Gastrocnemius medialis (tissue), 4 donors: ENCODE measurements around the gene ANKH. TPM values are rescaled to one million over a fixed set of nuclear protein-coding genes. Genes with fewer than 3 reads are reported as not detected.
A peak's percentile ranks its signal among the peaks of the same experiment; 100 is the strongest.

Experiments
- ATAC-seq, 2 donors: fragments of 150-250 bp; one replicate each; pipeline ENCODE4 v1.9.1; 2016
- DNase-seq, 2 donors: peaks; one replicate each; pipeline ENCODE4 v3.0.0-alpha.2; 2019
- H3K27ac ChIP-seq, 4 donors: fragments of 200-600 bp; sonication (generic); 1 replicate in 1 of 4; 2 replicates in 3 of 4; pipeline ENCODE4 v1.5.1; 2016 to 2018; ENCODE audit warnings: mild to moderate bottlenecking in 2 of 4, moderate library complexity in 1 of 4
- H3K27me3 ChIP-seq, 3 donors: fragments of 200-600 bp; sonication (generic) in 2 of 3; 1 replicate in 1 of 3; 2 replicates in 2 of 3; pipeline versions ENCODE4 v1.5.1 to v1.6.0; 2016 to 2019; ENCODE audit warnings: mild to moderate bottlenecking in 1 of 3, moderate library complexity in 1 of 3
- H3K36me3 ChIP-seq, 2 donors: fragments of 200-600 bp; sonication (generic) in 1 of 2; one replicate each; pipeline ENCODE4 v1.5.1; 2017 to 2018
- H3K4me1 ChIP-seq, 2 donors: fragments of 200-600 bp; sonication (generic) in 1 of 2; one replicate each; pipeline ENCODE4 v1.5.1; 2016 to 2017; ENCODE audit warnings: mild to moderate bottlenecking in 2 of 2
- H3K4me3 ChIP-seq, 4 donors: fragments of 200-600 bp; sonication (generic) in 3 of 4; 1 replicate in 1 of 4; 2 replicates in 3 of 4; pipeline ENCODE4 v1.5.1; 2016 to 2019; ENCODE audit warnings: mild to moderate bottlenecking in 2 of 4
- H3K9me3 ChIP-seq, 3 donors: fragments of 200-600 bp; sonication (generic) in 2 of 3; 1 replicate in 1 of 3; 2 replicates in 2 of 3; pipeline ENCODE4 v1.5.1; 2016 to 2019
- POLR2A ChIP-seq, 2 donors: fragments of 450-650 bp; IDR thresholded peaks; one replicate each; pipeline ENCODE4 v1.6.1; 2017; ENCODE audit warnings: antibody characterized with exemption in 2 of 2, mild to moderate bottlenecking in 2 of 2, moderate library complexity in 2 of 2
- in situ Hi-C, 4 donors: fragments of 200-750 bp; cut with MboI; loops; one replicate each; pipeline versions ENCODE4 v1.15.0 to v1.8.0; 2017; ENCODE audit warnings: low sequenced_read_pairs in 4 of 4
- intact Hi-C: fragments of 100-400 bp; cut with DNase I; formaldehyde crosslinking; loops from one replicate; pipeline ENCODE4 v1.15.1; 2023; ENCODE audit warnings: low total_unique reads
- total RNA-seq, 4 donors: library from RNA; depleted of rRNA; stranded (reverse); fragments of >200 nt; gene quantifications; one replicate each; pipeline versions ENCODE4 v1.1.0 to v1.2.3, GENCODE V29; 2016
- TF ChIP-seq, protein P1 (sequence below), 5 experiments: fragments of 450-650 bp in 3 of 5; fragments of 200-600 bp in 2 of 5; sonication (generic) in 2 of 5; IDR thresholded peaks in 4 of 5; conservative IDR thresholded peaks in 1 of 5; 1 replicate in 4 of 5; 2 replicates in 1 of 5; pipeline ENCODE4 v1.5.1; 2016 to 2019; ENCODE audit warnings: antibody characterized with exemption in 5 of 5, mild to moderate bottlenecking in 3 of 5, moderate library complexity in 3 of 5

The ANKH gene
- total RNA-seq, 4 donors from 2014 or later: 33.5 to 52.1 (median 36.0) TPM

DNA sequence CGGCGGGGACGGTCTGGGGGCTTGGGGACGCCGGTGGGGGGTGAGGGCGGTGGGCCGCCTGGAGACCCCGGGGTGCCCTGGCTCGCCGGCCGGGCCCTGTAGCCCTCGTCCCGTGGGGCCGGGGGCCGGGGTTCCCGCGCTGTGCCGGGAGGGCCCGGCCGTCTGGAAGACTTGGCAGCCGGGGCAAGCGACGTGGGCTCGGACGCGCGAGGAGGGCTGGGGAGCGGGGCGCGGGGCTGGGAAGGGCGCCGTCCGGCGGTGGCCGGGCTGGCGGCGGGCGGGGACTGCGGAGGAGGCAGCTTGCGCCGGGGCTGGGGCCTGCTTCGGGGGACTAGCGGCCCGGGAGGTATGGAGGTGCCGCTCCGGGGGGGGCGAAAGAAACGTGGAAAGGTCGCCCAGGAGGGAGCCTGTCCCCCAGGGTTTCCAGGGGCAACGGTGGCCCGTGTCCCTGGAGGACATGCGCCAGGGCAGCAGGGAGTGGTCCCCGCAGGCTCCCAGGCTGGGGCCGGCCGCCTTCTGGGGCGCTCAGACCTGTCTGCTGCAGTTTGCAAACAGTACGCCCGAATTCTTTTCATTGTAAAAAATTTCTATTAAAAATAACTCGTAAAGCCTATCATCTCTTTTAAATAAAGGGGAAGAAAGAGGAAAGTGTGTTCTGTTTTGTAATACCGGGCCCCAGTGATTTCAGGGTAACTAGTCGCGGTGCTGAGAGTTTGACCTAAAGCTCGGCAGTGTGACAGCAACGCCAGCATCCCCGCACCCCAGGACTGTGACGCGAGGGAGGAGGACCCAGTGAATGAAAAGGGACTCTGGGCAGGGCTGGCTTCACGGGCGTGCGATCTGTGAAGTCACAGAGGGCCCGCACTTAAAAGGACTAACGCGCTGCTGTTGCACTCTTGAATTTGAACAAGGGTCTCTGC lies 752 bp upstream of the ANKH start:
- Histone ChIP-seq H3K9me3 (no peaks in the 10 kb centered on the region), H3K27me3 (no peaks in the 10 kb centered on the region), H3K4me1 (peaks cover 14% of the 10 kb centered on the region in 2 donors), H3K4me3 (peak overlapping the region; percentile 57 to 87 (median 75)), H3K36me3 (no peaks in the 10 kb centered on the region), H3K27ac (peak overlapping the region; percentile 89 to 91 (median 90))
- intact Hi-C loops: loop anchor here (2.0 to 5.0 kb wide), 3 partner anchors 130 to 208 kb away; partner anchors contain the start of gene OTULIN
- in situ Hi-C loops: loop anchor here in 3 of 4 donors (10.0 to 25.0 kb wide), 2 partner anchors 132 to 135 kb away; no protein-coding TSS in a partner anchor
- DNase-seq: peak; percentile 45 to 58
- peak; percentile 36 to 54 for ATAC-seq
- peak; percentile 38 to 67 for TF ChIP-seq POLR2A (IDR thresholded peaks at IDR 0.05)
- TF ChIP-seq, protein P1, sequence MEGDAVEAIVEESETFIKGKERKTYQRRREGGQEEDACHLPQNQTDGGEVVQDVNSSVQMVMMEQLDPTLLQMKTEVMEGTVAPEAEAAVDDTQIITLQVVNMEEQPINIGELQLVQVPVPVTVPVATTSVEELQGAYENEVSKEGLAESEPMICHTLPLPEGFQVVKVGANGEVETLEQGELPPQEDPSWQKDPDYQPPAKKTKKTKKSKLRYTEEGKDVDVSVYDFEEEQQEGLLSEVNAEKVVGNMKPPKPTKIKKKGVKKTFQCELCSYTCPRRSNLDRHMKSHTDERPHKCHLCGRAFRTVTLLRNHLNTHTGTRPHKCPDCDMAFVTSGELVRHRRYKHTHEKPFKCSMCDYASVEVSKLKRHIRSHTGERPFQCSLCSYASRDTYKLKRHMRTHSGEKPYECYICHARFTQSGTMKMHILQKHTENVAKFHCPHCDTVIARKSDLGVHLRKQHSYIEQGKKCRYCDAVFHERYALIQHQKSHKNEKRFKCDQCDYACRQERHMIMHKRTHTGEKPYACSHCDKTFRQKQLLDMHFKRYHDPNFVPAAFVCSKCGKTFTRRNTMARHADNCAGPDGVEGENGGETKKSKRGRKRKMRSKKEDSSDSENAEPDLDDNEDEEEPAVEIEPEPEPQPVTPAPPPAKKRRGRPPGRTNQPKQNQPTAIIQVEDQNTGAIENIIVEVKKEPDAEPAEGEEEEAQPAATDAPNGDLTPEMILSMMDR (IDR thresholded peaks at IDR 0.05 in 4 of 5, conservative IDR thresholded peaks at IDR 0.05 in 1 of 5): peak in 3 of 5 experiments; percentile 7 to 47 (median 18)

DNA sequence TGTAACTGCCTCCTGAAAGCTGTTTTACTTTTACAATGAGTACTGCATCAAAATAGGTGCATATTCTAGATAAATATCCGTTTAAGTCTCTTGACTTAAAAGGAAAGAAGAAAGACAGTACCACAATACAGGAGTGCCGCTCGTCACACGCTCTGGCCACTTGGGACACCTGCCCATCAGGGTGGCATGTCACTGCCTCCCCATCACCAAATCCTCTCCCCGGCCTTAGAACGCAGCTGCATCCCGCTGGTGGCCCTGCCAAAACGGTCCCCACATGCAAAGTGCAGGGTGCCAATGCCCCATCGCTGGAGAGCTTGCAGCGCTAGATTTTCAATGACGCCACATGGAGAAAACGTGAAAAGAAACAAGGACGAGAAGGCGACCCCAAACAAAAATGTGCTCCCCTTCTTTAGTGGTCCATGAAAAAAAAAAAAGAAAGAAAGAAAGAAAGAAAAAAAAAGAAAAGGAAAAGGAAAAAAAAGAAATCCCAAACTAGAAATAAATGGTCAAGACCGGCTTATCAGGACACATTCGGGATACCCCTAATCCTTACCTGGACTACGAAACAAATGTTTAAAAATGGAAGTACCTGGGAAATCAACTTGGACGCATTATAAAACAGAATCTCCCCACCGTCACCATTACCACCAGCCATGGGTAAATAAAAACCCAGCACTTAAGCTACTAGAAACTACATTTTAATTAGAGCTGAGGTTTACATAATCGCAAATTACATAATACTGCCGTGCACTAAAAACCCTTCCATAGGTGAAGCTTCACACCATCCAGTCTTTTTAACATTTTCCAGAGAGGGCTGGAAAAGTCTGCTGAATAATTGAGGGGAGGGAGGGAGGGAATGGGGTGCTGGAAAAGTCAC lies 1.0 kb downstream of the ANKH start:
- DNase-seq (peak; percentile 46 to 49), ATAC-seq (peak; percentile 13 to 31)
- Histone ChIP-seq H3K9me3 (no peaks in the 10 kb centered on the region), H3K4me1 (peaks cover 14 to 21% of the 10 kb centered on the region in 2 donors), H3K36me3 (no peaks in the 10 kb centered on the region), H3K4me3 (peak overlapping the region; percentile 69 to 88 (median 85)), H3K27me3 (no peaks in the 10 kb centered on the region), H3K27ac (peak overlapping the region; percentile 89 to 94 (median 92))
- TF ChIP-seq, protein P1 (IDR thresholded peaks at IDR 0.05 in 4 of 5, conservative IDR thresholded peaks at IDR 0.05 in 1 of 5): no peak
- TF ChIP-seq POLR2A (IDR thresholded peaks at IDR 0.05): no peak
- intact Hi-C loops (loop anchor here (1.0 to 5.0 kb wide), 3 partner anchors 116 to 183 kb away; no protein-coding TSS in a partner anchor), in situ Hi-C loops (loop anchor here in 3 of 4 donors (10.0 to 25.0 kb wide), 2 partner anchors 133 to 134 kb away; no protein-coding TSS in a partner anchor)

DNA sequence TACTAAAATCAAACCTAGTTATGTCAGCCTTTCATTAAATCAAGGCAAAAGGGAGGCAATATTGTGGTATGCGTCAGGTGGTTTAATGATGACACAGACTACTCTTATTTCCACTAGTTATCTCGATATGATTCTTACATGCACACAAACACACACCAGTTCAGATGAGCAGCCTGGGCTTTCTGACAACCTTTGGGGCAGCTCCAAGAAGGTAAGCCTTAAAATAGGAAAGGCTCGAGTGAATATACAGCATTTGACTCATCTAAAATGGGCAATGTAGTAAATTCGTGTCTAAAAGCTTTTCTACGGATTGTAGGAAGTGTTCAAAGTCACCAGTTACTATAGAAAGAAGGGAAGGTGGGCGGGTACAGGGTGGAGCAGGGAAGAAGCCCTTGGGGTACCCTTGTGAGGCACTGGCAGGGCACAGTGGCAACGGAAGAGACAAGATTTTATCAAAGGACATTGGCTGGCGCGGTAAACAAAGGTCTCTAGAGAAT lies 1.9 kb downstream of the ANKH start:
- ATAC-seq (peak; percentile 15 to 43), DNase-seq (no peak)
- H3K27me3 ChIP-seq: no peaks in the 10 kb centered on the region
- H3K36me3 ChIP-seq: no peaks in the 10 kb centered on the region
- H3K4me3 ChIP-seq: peak overlapping the region; percentile 69 to 88 (median 85)
- H3K9me3 ChIP-seq: no peaks in the 10 kb centered on the region
- peaks cover 17 to 29% of the 10 kb centered on the region in 2 donors for H3K4me1 ChIP-seq
- peak overlapping the region; percentile 89 to 94 (median 92) for H3K27ac ChIP-seq
- intact Hi-C loops (loop anchor here (2.0 to 5.0 kb wide), 2 partner anchors 115 to 182 kb away; no protein-coding TSS in a partner anchor), in situ Hi-C loops (loop anchor here in 3 of 4 donors (10.0 to 25.0 kb wide), 3 partner anchors 115 to 135 kb away; no protein-coding TSS in a partner anchor)
- TF ChIP-seq POLR2A (IDR thresholded peaks at IDR 0.05): no peak
- TF ChIP-seq, protein P1 (IDR thresholded peaks at IDR 0.05 in 4 of 5, conservative IDR thresholded peaks at IDR 0.05 in 1 of 5): no peak

DNA sequence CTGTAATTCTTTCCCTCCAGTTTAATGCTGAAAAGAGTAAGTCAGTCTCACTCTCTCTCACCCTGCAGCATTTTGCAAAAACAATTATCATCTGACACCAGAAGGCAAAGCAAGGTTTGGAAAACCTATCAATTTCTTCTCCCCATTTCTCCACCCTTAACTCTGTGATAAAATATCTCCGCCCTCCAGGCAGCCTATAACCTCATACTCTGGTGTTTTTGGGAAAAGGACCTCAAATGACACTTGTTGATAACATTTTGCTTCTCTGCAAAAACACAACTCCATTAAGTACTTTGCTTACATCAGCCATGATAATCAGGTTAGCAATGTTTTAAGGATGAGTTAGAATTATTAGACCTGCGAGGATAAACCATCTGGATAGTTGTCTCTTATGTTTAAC lies 2.3 kb downstream of the ANKH start:
- H3K36me3 ChIP-seq: no peaks in the 10 kb centered on the region
- peaks cover 22 to 33% of the 10 kb centered on the region in 2 donors for H3K4me1 ChIP-seq
- H3K27ac ChIP-seq: peak overlapping the region; percentile 89 to 94 (median 92)
- no peak for ATAC-seq
- TF ChIP-seq, protein P1 (IDR thresholded peaks at IDR 0.05 in 4 of 5, conservative IDR thresholded peaks at IDR 0.05 in 1 of 5): no peak
- TF ChIP-seq POLR2A (IDR thresholded peaks at IDR 0.05): no peak
- intact Hi-C loops (no loop called here), in situ Hi-C loops (loop anchor here in 3 of 4 donors (10.0 to 25.0 kb wide), 2 partner anchors 114 to 132 kb away; no protein-coding TSS in a partner anchor)
- peak overlapping the region in 2 of 4 donors; percentile 83 to 87 for H3K4me3 ChIP-seq
- H3K27me3 ChIP-seq: no peaks in the 10 kb centered on the region
- DNase-seq: no peak
- H3K9me3 ChIP-seq: no peaks in the 10 kb centered on the region
